CD14-positive monocyte (primary cell): ENCODE results near the gene CYB5R4. TPM values are rescaled to one million over a fixed set of nuclear protein-coding genes. Genes with fewer than 3 reads are reported as not detected.
"Not testable (repeated sequence)": the region's sequence is repeated elsewhere in the genome, so short reads cannot be mapped to it uniquely, and the experiment has no call there.

Experiments used
- DNase-seq, 3 donors: peaks; one replicate each; pipeline ENCODE4 v3.0.0-alpha.2; 2011 to 2022
- H2AFZ ChIP-seq: 2 replicates; pipeline ENCODE4 v1.6.0; 2012; ENCODE audit warnings: mild to moderate bottlenecking, low read depth, low read length, inconsistent platforms; ENCODE audit not compliant: insufficient read depth, poor library complexity, severe bottlenecking
- H3K27ac ChIP-seq, 2 donors: 1 replicate in 1 of 2; 2 replicates in 1 of 2; pipeline ENCODE4 v1.5.1; 2012 to 2013; ENCODE audit warnings: low read length in 2 of 2, control low read depth in 1 of 2, inconsistent platforms in 1 of 2, low read depth in 1 of 2, mild to moderate bottlenecking in 1 of 2
- H3K27me3 ChIP-seq, 2 donors: one replicate each; pipeline versions ENCODE4 v1.6.0 to v1.6.1; 2011 to 2013; ENCODE audit warnings: low read length in 2 of 2; ENCODE audit not compliant: control insufficient read depth in 2 of 2, insufficient read depth in 2 of 2
- H3K36me3 ChIP-seq, 2 donors: replicated peaks in 1 of 2; 1 replicate in 1 of 2; 2 replicates in 1 of 2; pipeline versions ENCODE4 v1.5.1 to v1.6.1; 2012 to 2013; ENCODE audit warnings: low read length in 2 of 2, control low read depth in 1 of 2, inconsistent platforms in 1 of 2, mild to moderate bottlenecking in 1 of 2; ENCODE audit not compliant: insufficient read depth in 2 of 2, control insufficient read depth in 1 of 2
- H3K4me1 ChIP-seq, 2 donors: 1 replicate in 1 of 2; 2 replicates in 1 of 2; pipeline versions ENCODE4 v1.5.1 to v1.6.1; 2012 to 2013; ENCODE audit warnings: low read length in 2 of 2, control low read depth in 1 of 2, inconsistent platforms in 1 of 2, mild to moderate bottlenecking in 1 of 2, moderate library complexity in 1 of 2; ENCODE audit not compliant: insufficient read depth in 2 of 2, control insufficient read depth in 1 of 2
- H3K4me2 ChIP-seq: replicated peaks from 2 replicates; pipeline ENCODE3; 2012; ENCODE audit warnings: low read length, moderate library complexity, mild to moderate bottlenecking; ENCODE audit not compliant: poor library complexity, severe bottlenecking; ENCODE audit errors: extremely low read depth
- H3K4me3 ChIP-seq, 3 experiments: fragments of 200-600 bp in 1 of 3; sonication (generic) in 1 of 3; replicated peaks in 1 of 3; 1 replicate in 2 of 3; 2 replicates in 1 of 3; pipeline ENCODE4 v1.5.1; 2011 to 2013; ENCODE audit warnings: low read length in 3 of 3, mild to moderate bottlenecking in 3 of 3, control low read depth in 2 of 3, low read depth in 2 of 3, inconsistent platforms in 1 of 3, moderate library complexity in 1 of 3
- H3K79me2 ChIP-seq: 2 replicates; pipeline ENCODE4 v1.6.0; 2012; ENCODE audit warnings: mild to moderate bottlenecking, control low read depth, inconsistent platforms, low read length, moderate library complexity; ENCODE audit not compliant: insufficient read depth
- H3K9ac ChIP-seq: 2 replicates; pipeline ENCODE4 v1.6.0; 2017; ENCODE audit warnings: low read length, mild to moderate bottlenecking; ENCODE audit not compliant: insufficient read depth, poor library complexity, severe bottlenecking
- H3K9me3 ChIP-seq, 2 donors: replicated peaks in 1 of 2; 1 replicate in 1 of 2; 2 replicates in 1 of 2; pipeline versions ENCODE4 v1.5.1 to v1.6.1; 2012 to 2013; ENCODE audit warnings: low read length in 2 of 2, control low read depth in 1 of 2; ENCODE audit not compliant: control insufficient read depth in 1 of 2, insufficient read depth in 1 of 2
- H4K20me1 ChIP-seq: 2 replicates; pipeline ENCODE4 v1.6.0; 2012; ENCODE audit warnings: mild to moderate bottlenecking, low read length, control low read depth, moderate library complexity; ENCODE audit not compliant: insufficient read depth
- H3K27ac Mint-ChIP-seq, 7 donors: one replicate each; pipeline ENCODE4 v1.8.0; 2020; ENCODE audit warnings: mild to moderate bottlenecking in 7 of 7, mixed read lengths in 7 of 7, moderate library complexity in 6 of 7, inconsistent platforms in 2 of 7
- H3K27me3 Mint-ChIP-seq, 3 donors: one replicate each; pipeline ENCODE4 v1.8.0; 2021 to 2022; ENCODE audit warnings: low read depth in 3 of 3, mild to moderate bottlenecking in 3 of 3, mixed read lengths in 3 of 3, moderate library complexity in 3 of 3, inconsistent platforms in 1 of 3
- H3K36me3 Mint-ChIP-seq, 2 donors: one replicate each; pipeline ENCODE4 v1.8.0; 2020; ENCODE audit warnings: mixed read lengths in 2 of 2, inconsistent platforms in 1 of 2, mild to moderate bottlenecking in 1 of 2
- H3K4me1 Mint-ChIP-seq: one replicate; pipeline ENCODE4 v1.8.0; 2020; ENCODE audit warnings: mild to moderate bottlenecking, mixed read lengths
- H3K4me3 Mint-ChIP-seq, 2 donors: one replicate each; pipeline ENCODE4 v1.8.0; 2020; ENCODE audit warnings: mild to moderate bottlenecking in 2 of 2, mixed read lengths in 2 of 2, moderate library complexity in 1 of 2
- H3K9me3 Mint-ChIP-seq, 7 donors: one replicate each; pipeline ENCODE4 v1.8.0; 2020 to 2022; ENCODE audit warnings: mixed read lengths in 7 of 7, mild to moderate bottlenecking in 6 of 7, moderate library complexity in 6 of 7, inconsistent platforms in 2 of 7
- WGBS: methylation state at CpG from one replicate; pipeline ENCODE4 v1.1.5; 2013; ENCODE audit warnings: missing lambda C conversion rate; ENCODE audit not compliant: insufficient coverage; 5-methylcytosine and 5-hydroxymethylcytosine counted together
- intact Hi-C, 2 donors: fragments of 100-400 bp; cut with micrococcal nuclease; formaldehyde crosslinking; loops; one replicate each; pipeline versions ENCODE4 v1.15.0 to v1.15.1; 2023
- polyA plus RNA-seq, 3 donors: library from polyadenylated mRNA; depleted of rRNA in 1 of 3; unstranded in 2 of 3; stranded (reverse) in 1 of 3; fragments of 300-500 nt in 2 of 3; fragments of >200 nt in 1 of 3; fragmentation: Illumina TruSeq in 2 of 3; gene quantifications; 1 replicate in 2 of 3; 2 replicates in 1 of 3; pipeline ENCODE4 v1.2.3, GENCODE V29; 2012 to 2021
- TF ChIP-seq, protein P1 (sequence below): fragments of 200-600 bp; IDR thresholded peaks from one replicate; pipeline ENCODE4 v1.8.0; 2022; ENCODE audit warnings: antibody characterized with exemption, mild to moderate bottlenecking

Gene CYB5R4
- polyA plus RNA-seq, 3 donors, result 30.5 to 120 (median 116) TPM

- no peaks in the 10 kb centered on the region for H3K27me3 Mint-ChIP-seq
- WGBS, result no CpG with 5 or more reads among the region's 1 CpG
- H3K4me1 ChIP-seq, result no peaks in the 10 kb centered on the region
- H3K9me3 Mint-ChIP-seq, result peaks cover 0 to 9% (median 2%) of the 10 kb centered on the region in 7 donors
- no peak overlapping the region for H3K27ac ChIP-seq
- H3K4me3 Mint-ChIP-seq, result no peak overlapping the region
- DNase-seq, result no peak
- H3K27me3 ChIP-seq, result no peaks in the 10 kb centered on the region
- no peak overlapping the region for H3K4me3 ChIP-seq
- peaks cover 90% of the 10 kb centered on the region for H4K20me1 ChIP-seq
- no peaks in the 10 kb centered on the region for H3K9me3 ChIP-seq
- TF ChIP-seq, protein P1, sequence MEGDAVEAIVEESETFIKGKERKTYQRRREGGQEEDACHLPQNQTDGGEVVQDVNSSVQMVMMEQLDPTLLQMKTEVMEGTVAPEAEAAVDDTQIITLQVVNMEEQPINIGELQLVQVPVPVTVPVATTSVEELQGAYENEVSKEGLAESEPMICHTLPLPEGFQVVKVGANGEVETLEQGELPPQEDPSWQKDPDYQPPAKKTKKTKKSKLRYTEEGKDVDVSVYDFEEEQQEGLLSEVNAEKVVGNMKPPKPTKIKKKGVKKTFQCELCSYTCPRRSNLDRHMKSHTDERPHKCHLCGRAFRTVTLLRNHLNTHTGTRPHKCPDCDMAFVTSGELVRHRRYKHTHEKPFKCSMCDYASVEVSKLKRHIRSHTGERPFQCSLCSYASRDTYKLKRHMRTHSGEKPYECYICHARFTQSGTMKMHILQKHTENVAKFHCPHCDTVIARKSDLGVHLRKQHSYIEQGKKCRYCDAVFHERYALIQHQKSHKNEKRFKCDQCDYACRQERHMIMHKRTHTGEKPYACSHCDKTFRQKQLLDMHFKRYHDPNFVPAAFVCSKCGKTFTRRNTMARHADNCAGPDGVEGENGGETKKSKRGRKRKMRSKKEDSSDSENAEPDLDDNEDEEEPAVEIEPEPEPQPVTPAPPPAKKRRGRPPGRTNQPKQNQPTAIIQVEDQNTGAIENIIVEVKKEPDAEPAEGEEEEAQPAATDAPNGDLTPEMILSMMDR, result no peak
- peaks cover 12% of the 10 kb centered on the region for H3K4me1 Mint-ChIP-seq
- peaks cover 16 to 51% of the 10 kb centered on the region in 2 donors for H3K36me3 ChIP-seq
- H3K36me3 Mint-ChIP-seq, result peaks cover 34 to 51% of the 10 kb centered on the region in 2 donors
- no peak overlapping the region for H3K27ac Mint-ChIP-seq
- no peak overlapping the region for H3K9ac ChIP-seq
- H3K79me2 ChIP-seq, result peaks cover 92% of the 10 kb centered on the region
- no peak overlapping the region for H2AFZ ChIP-seq
- no peak overlapping the region for H3K4me2 ChIP-seq
- intact Hi-C loops, result no loop called here
Measured at GRCh38 chr6:83893024-83893423, 33.5 kb downstream of the CYB5R4 start.

- H3K9me3 ChIP-seq, H3K4me3 ChIP-seq, H3K27me3 ChIP-seq, H3K4me1 ChIP-seq, H3K9ac ChIP-seq, DNase-seq, H2AFZ ChIP-seq, H3K27me3 Mint-ChIP-seq, H3K4me3 Mint-ChIP-seq, intact Hi-C loops, H3K27ac Mint-ChIP-seq, H3K27ac ChIP-seq, H3K4me2 ChIP-seq: not testable (repeated sequence)
- Histone ChIP-seq H3K36me3 (peaks cover 16 to 39% of the 10 kb centered on the region in 2 donors), H3K79me2 (peaks cover 69% of the 10 kb centered on the region), H4K20me1 (peaks cover 75% of the 10 kb centered on the region)
- peaks cover 27 to 48% of the 10 kb centered on the region in 2 donors for H3K36me3 Mint-ChIP-seq
- WGBS, result no CpG with 5 or more reads among the region's 2 CpGs
- H3K9me3 Mint-ChIP-seq, result peaks cover 0 to 11% (median 5%) of the 10 kb centered on the region in 7 donors
- H3K4me1 Mint-ChIP-seq, result peaks cover 19% of the 10 kb centered on the region
Measured at GRCh38 chr6:83897094-83897493, 37.6 kb downstream of the CYB5R4 start.
